H9 (cell line): ENCODE measurements around the gene ELOVL4. TPM values are rescaled to one million over a fixed set of nuclear protein-coding genes. Genes with fewer than 3 reads are reported as not detected.

ENCODE experiments used
- DNase-seq: peaks from one replicate; pipeline ENCODE4 v3.0.0-alpha.2; 2017
- H2AFZ ChIP-seq: one replicate; pipeline ENCODE4 v1.6.1; 2013; ENCODE audit warnings: mild to moderate bottlenecking, low read length, control low read depth, moderate library complexity
- H2AK5ac ChIP-seq: 2 replicates; pipeline ENCODE4 v1.6.1; 2013; ENCODE audit warnings: low read length, control low read depth, mixed read lengths; ENCODE audit not compliant: insufficient read length
- H2BK120ac ChIP-seq: one replicate; pipeline ENCODE4 v1.6.1; 2013; ENCODE audit warnings: low read depth, mild to moderate bottlenecking, low read length, control low read depth, inconsistent platforms; ENCODE audit not compliant: poor library complexity, severe bottlenecking
- H2BK12ac ChIP-seq: 2 replicates; pipeline ENCODE4 v1.6.1; 2013; ENCODE audit warnings: low read length, control low read depth, mixed read lengths, low read depth; ENCODE audit not compliant: insufficient read length
- H2BK15ac ChIP-seq: 2 replicates; pipeline ENCODE4 v1.6.1; 2013; ENCODE audit warnings: low read depth, low read length, control low read depth
- H2BK20ac ChIP-seq: one replicate; pipeline ENCODE4 v1.6.1; 2013; ENCODE audit warnings: low read depth, mild to moderate bottlenecking, low read length, control low read depth, inconsistent platforms; ENCODE audit not compliant: poor library complexity, severe bottlenecking
- H2BK5ac ChIP-seq: 2 replicates; pipeline ENCODE4 v1.6.1; 2013; ENCODE audit warnings: low read length, control low read depth, mixed read lengths; ENCODE audit not compliant: insufficient read length
- H3K14ac ChIP-seq: 2 replicates; pipeline ENCODE4 v1.6.1; 2013; ENCODE audit warnings: low read length, control low read depth; ENCODE audit not compliant: insufficient read depth
- H3K18ac ChIP-seq: 2 replicates; pipeline ENCODE4 v1.6.1; 2013; ENCODE audit warnings: low read depth, mild to moderate bottlenecking, mixed read lengths, low read length, control low read depth; ENCODE audit not compliant: insufficient read length
- H3K23ac ChIP-seq: 2 replicates; pipeline ENCODE4 v1.6.1; 2013; ENCODE audit warnings: low read length, control low read depth, mixed read lengths, low read depth; ENCODE audit not compliant: insufficient read length
- H3K23me2 ChIP-seq: 2 replicates; pipeline ENCODE4 v1.6.1; 2013; ENCODE audit warnings: low read depth, mild to moderate bottlenecking, mixed read lengths, low read length, control low read depth; ENCODE audit not compliant: insufficient read length, poor library complexity, severe bottlenecking
- H3K27ac ChIP-seq: 2 replicates; pipeline ENCODE4 v1.5.1; 2013; ENCODE audit warnings: low read length, control low read depth, mixed read lengths, low read depth; ENCODE audit not compliant: insufficient read length
- H3K27me3 ChIP-seq: 2 replicates; pipeline ENCODE4 v1.6.1; 2013; ENCODE audit warnings: low read length, control low read depth, inconsistent platforms; ENCODE audit not compliant: insufficient read depth
- H3K4ac ChIP-seq: 2 replicates; pipeline ENCODE4 v1.6.1; 2013; ENCODE audit warnings: low read depth, mild to moderate bottlenecking, control low read depth, inconsistent platforms, low read length, moderate library complexity
- H3K4me1 ChIP-seq: 2 replicates; pipeline ENCODE4 v1.6.1; 2013; ENCODE audit warnings: low read length, control low read depth, inconsistent platforms; ENCODE audit not compliant: insufficient read depth
- H3K4me2 ChIP-seq: 2 replicates; pipeline ENCODE4 v1.6.1; 2013; ENCODE audit warnings: low read length, control low read depth, mixed read lengths; ENCODE audit not compliant: insufficient read length, insufficient read depth
- H3K56ac ChIP-seq: 2 replicates; pipeline ENCODE4 v1.6.1; 2013; ENCODE audit warnings: low read depth, mild to moderate bottlenecking, mixed read lengths, low read length, control low read depth; ENCODE audit not compliant: insufficient read length
- H3K79me1 ChIP-seq: 2 replicates; pipeline ENCODE4 v1.6.1; 2013; ENCODE audit warnings: low read depth, mild to moderate bottlenecking, moderate library complexity, low read length, control low read depth, inconsistent platforms; ENCODE audit not compliant: insufficient read depth, poor library complexity, severe bottlenecking
- H3K79me2 ChIP-seq: 2 replicates; pipeline ENCODE4 v1.6.1; 2013; ENCODE audit warnings: low read length, control low read depth, inconsistent platforms; ENCODE audit not compliant: insufficient read depth
- H3K9ac ChIP-seq: 2 replicates; pipeline ENCODE4 v1.6.1; 2013; ENCODE audit warnings: low read length, control low read depth, mixed read lengths; ENCODE audit not compliant: insufficient read length; ENCODE audit errors: extremely low read depth
- H3K9me3 ChIP-seq: one replicate; pipeline ENCODE4 v1.6.1; 2013; ENCODE audit warnings: low read depth, low read length, inconsistent platforms; ENCODE audit not compliant: control insufficient read depth
- H3T11ph ChIP-seq: one replicate; pipeline ENCODE4 v1.6.1; 2013; ENCODE audit warnings: mild to moderate bottlenecking, low read length, control low read depth, inconsistent platforms
- H4K20me1 ChIP-seq: one replicate; pipeline ENCODE4 v1.6.1; 2013; ENCODE audit not compliant: control insufficient read depth, insufficient read length, insufficient read depth
- H4K5ac ChIP-seq: 2 replicates; pipeline ENCODE4 v1.6.1; 2013; ENCODE audit warnings: low read depth, mild to moderate bottlenecking, mixed read lengths, low read length, control low read depth; ENCODE audit not compliant: insufficient read length
- H4K8ac ChIP-seq: replicated peaks from 2 replicates; pipeline ENCODE4 v1.6.1; 2013; ENCODE audit warnings: low read length, control low read depth, mixed read lengths, low read depth; ENCODE audit not compliant: insufficient read length
- H4K91ac ChIP-seq: 2 replicates; pipeline ENCODE4 v1.6.1; 2013; ENCODE audit warnings: low read depth, mild to moderate bottlenecking, moderate library complexity, mixed read lengths, low read length, control low read depth; ENCODE audit not compliant: insufficient read length
- H3K27ac Mint-ChIP-seq, 3 experiments: 2 replicates in 2 of 3; 3 replicates in 1 of 3; pipeline ENCODE4 v1.8.0; 2020 to 2021; ENCODE audit warnings: mixed read lengths in 3 of 3, mild to moderate bottlenecking in 1 of 3, moderate library complexity in 1 of 3
- H3K27me3 Mint-ChIP-seq: 2 replicates; pipeline ENCODE4 v1.8.0; 2021; ENCODE audit warnings: low read depth, mild to moderate bottlenecking, moderate library complexity, mixed read lengths
- H3K36me3 Mint-ChIP-seq, 3 experiments: 2 replicates in 2 of 3; 3 replicates in 1 of 3; pipeline ENCODE4 v1.8.0; 2020 to 2021; ENCODE audit warnings: low read depth in 3 of 3, mixed read lengths in 3 of 3; ENCODE audit not compliant: insufficient read depth in 1 of 3
- H3K4me1 Mint-ChIP-seq, 2 experiments: 2 replicates each; pipeline ENCODE4 v1.8.0; 2020; ENCODE audit warnings: mixed read lengths in 2 of 2
- H3K4me3 Mint-ChIP-seq, 2 experiments: 2 replicates in 1 of 2; 3 replicates in 1 of 2; pipeline ENCODE4 v1.8.0; 2020 to 2021; ENCODE audit warnings: mild to moderate bottlenecking in 2 of 2, mixed read lengths in 2 of 2, moderate library complexity in 1 of 2
- H3K9me3 Mint-ChIP-seq, 2 experiments: 2 replicates in 1 of 2; 3 replicates in 1 of 2; pipeline ENCODE4 v1.8.0; 2020; ENCODE audit warnings: mild to moderate bottlenecking in 2 of 2, mixed read lengths in 2 of 2, moderate library complexity in 1 of 2
- CTCF ChIP-seq: fragments of 200-600 bp; sonication (generic); conservative IDR thresholded peaks from 3 replicates; pipeline ENCODE4 v1.8.0; 2021; ENCODE audit warnings: antibody characterized with exemption, mild to moderate bottlenecking
- total RNA-seq: library from RNA; stranded (reverse); gene quantifications from 2 replicates; pipeline ENCODE4 v1.2.1, GENCODE V29; 2021

Gene ELOVL4
- total RNA-seq, 1 experiment from 2014 or later = 10.1 TPM

GRCh38 chr6:79971193-79971592 lies 23.8 kb upstream of the ELOVL4 start:
- H3K18ac ChIP-seq = no peak overlapping the region
- H3K56ac ChIP-seq = no peak overlapping the region
- H3K36me3 Mint-ChIP-seq = peaks cover 12 to 41% (median 19%) of the 10 kb centered on the region in 3 experiments
- peaks cover 0 to 9% of the 10 kb centered on the region in 2 experiments; a peak in 1 of 4 replicates for H3K4me1 Mint-ChIP-seq
- H3K14ac ChIP-seq = no peak overlapping the region
- H2AK5ac ChIP-seq = no peak overlapping the region
- H2BK120ac ChIP-seq = no peak overlapping the region
- DNase-seq = no peak
- no peak for TF ChIP-seq CTCF
- H4K8ac ChIP-seq = no peak overlapping the region
- no peak overlapping the region for H3K27ac Mint-ChIP-seq
- H3K23ac ChIP-seq = no peak overlapping the region
- H4K20me1 ChIP-seq = no peaks in the 10 kb centered on the region
- H3T11ph ChIP-seq = no peak overlapping the region
- H3K27ac ChIP-seq = no peak overlapping the region
- H3K9me3 ChIP-seq = no peaks in the 10 kb centered on the region
- no peak overlapping the region for H2BK5ac ChIP-seq
- no peaks in the 10 kb centered on the region for H3K79me2 ChIP-seq
- no peak overlapping the region for H2BK20ac ChIP-seq
- H2AFZ ChIP-seq = no peak overlapping the region
- no peaks in the 10 kb centered on the region for H3K27me3 Mint-ChIP-seq
- peaks cover 31 to 41% of the 10 kb centered on the region in 2 experiments for H3K9me3 Mint-ChIP-seq
- H3K4me1 ChIP-seq = no peaks in the 10 kb centered on the region
- H2BK12ac ChIP-seq = no peak overlapping the region
- no peaks in the 10 kb centered on the region for H3K27me3 ChIP-seq
- H3K4ac ChIP-seq = no peak overlapping the region
- H3K9ac ChIP-seq = no peak overlapping the region
- no peak overlapping the region for H3K4me2 ChIP-seq
- H4K91ac ChIP-seq = no peak overlapping the region
- H3K23me2 ChIP-seq = no peaks in the 10 kb centered on the region
- no peaks in the 10 kb centered on the region for H3K79me1 ChIP-seq
- H4K5ac ChIP-seq = no peak overlapping the region
- H2BK15ac ChIP-seq = no peak overlapping the region
- H3K4me3 Mint-ChIP-seq = no peak overlapping the region
